Measurements from ENCODE around the gene PDE6H.

DNA sequence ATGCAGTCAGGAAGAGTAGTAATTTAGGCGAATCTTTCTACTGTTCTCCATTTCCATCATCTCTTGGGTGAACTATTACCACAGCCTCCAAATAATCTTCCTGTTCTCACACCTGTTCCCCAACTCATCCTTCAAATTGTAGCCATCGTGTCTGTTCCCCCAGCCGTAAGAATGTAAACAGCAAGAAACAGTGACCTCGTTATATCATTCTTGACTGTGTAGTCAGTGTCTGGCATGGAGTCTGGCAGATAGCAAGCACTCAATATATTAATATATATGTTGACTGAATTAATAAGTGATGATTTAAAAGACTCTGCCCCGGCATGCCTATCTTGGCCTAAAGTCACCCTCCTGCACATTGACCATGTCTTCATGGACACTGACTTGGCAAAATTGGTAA lies 20.3 kb downstream of the PDE6H start:
- TF ChIP-seq POLR2A (IDR thresholded peaks at IDR 0.05; ENCODE audit: low read depth, low read length): no peak
- TF ChIP-seq, protein P1, sequence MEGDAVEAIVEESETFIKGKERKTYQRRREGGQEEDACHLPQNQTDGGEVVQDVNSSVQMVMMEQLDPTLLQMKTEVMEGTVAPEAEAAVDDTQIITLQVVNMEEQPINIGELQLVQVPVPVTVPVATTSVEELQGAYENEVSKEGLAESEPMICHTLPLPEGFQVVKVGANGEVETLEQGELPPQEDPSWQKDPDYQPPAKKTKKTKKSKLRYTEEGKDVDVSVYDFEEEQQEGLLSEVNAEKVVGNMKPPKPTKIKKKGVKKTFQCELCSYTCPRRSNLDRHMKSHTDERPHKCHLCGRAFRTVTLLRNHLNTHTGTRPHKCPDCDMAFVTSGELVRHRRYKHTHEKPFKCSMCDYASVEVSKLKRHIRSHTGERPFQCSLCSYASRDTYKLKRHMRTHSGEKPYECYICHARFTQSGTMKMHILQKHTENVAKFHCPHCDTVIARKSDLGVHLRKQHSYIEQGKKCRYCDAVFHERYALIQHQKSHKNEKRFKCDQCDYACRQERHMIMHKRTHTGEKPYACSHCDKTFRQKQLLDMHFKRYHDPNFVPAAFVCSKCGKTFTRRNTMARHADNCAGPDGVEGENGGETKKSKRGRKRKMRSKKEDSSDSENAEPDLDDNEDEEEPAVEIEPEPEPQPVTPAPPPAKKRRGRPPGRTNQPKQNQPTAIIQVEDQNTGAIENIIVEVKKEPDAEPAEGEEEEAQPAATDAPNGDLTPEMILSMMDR (IDR thresholded peaks at IDR 0.05; ENCODE audit: extremely low read depth in 1 of 2, insufficient read depth in 1 of 2, low read depth in 1 of 2, low read length in 2 of 2): no peak
- TF ChIP-seq POLR2AphosphoS5 (IDR thresholded peaks at IDR 0.05; ENCODE audit: insufficient read depth, low read depth, low read length): no peak
- TF ChIP-seq MYC (IDR thresholded peaks at IDR 0.05; ENCODE audit: low read depth, low read length): no peak
- TF ChIP-seq, protein P2, sequence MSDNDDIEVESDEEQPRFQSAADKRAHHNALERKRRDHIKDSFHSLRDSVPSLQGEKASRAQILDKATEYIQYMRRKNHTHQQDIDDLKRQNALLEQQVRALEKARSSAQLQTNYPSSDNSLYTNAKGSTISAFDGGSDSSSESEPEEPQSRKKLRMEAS (IDR thresholded peaks at IDR 0.05; ENCODE audit: insufficient read depth, insufficient read length): no peak
- TF ChIP-seq FOS (IDR thresholded peaks at IDR 0.05; ENCODE audit: borderline replicate concordance, insufficient read depth, low read length): no peak
- TF ChIP-seq JUN (IDR thresholded peaks at IDR 0.05; ENCODE audit: borderline replicate concordance, insufficient read depth, insufficient read length, low read depth): no peak
- TF ChIP-seq EZH2 (IDR thresholded peaks at IDR 0.05; ENCODE audit: borderline replicate concordance, low read depth, low read length, severe bottlenecking): no peak
- no peak for TF ChIP-seq GATA2 (IDR thresholded peaks at IDR 0.05; ENCODE audit: insufficient read depth, insufficient read length, low read depth, low read length)
